Bone marrow (tissue), 2 donors: ENCODE data around the gene GUK1.
A peak's percentile ranks its signal among the peaks of the same experiment; 100 is the strongest.

Experiments
- DNase-seq, 2 donors: peaks; one replicate each; lab custom pipeline; 2025; lab: John Stamatoyannopoulos, UW

The GUK1 gene

GRCh38 chr1:228139931-228140723 is at the start of gene GUK1:
GUK1 (plus strand) TSS chr1:228140279; CDS start chr1:228140303, 24 bp downstream.
- peak; percentile 99 to 100 for DNase-seq

- no peak for DNase-seq
These were observed 49.4 kb upstream of the GUK1 start for GRCh38 chr1:228090613-228091081.

GRCh38 chr1:228091084-228091483 is 49.0 kb upstream of the GUK1 start:
- DNase-seq, result no peak

- no peak for DNase-seq
These were observed 47.6 kb upstream of the GUK1 start for GRCh38 chr1:228092342-228093049.

GRCh38 chr1:228093050-228093906 is 46.8 kb upstream of the GUK1 start:
- DNase-seq, result no peak

- DNase-seq, result no peak
These were observed 45.6 kb upstream of the GUK1 start for GRCh38 chr1:228094432-228095016.

- no peak for DNase-seq
These were observed 44.9 kb upstream of the GUK1 start for GRCh38 chr1:228095161-228095560.

GRCh38 chr1:228095938-228096337 is 44.1 kb upstream of the GUK1 start:
- DNase-seq, result no peak

GRCh38 chr1:228096416-228097332 is 43.4 kb upstream of the GUK1 start:
- DNase-seq, result no peak

- DNase-seq, result no peak
These were observed 42.6 kb upstream of the GUK1 start for GRCh38 chr1:228097333-228098081.

- DNase-seq, result no peak
These were observed 41.7 kb upstream of the GUK1 start for GRCh38 chr1:228098323-228098931.

- DNase-seq, result no peak
These were observed 40.7 kb upstream of the GUK1 start for GRCh38 chr1:228099331-228099732.

- DNase-seq, result no peak
These were observed 39.1 kb upstream of the GUK1 start for GRCh38 chr1:228100822-228101613.

- DNase-seq, result no peak
These were observed 38.5 kb upstream of the GUK1 start for GRCh38 chr1:228101614-228101993.

GRCh38 chr1:228101994-228102790 is 37.9 kb upstream of the GUK1 start:
- DNase-seq, result peak in 1 of 2 donors; percentile 65

GRCh38 chr1:228102791-228103620 is 37.1 kb upstream of the GUK1 start, which contains the start of gene C1orf35:
C1orf35 (minus strand) TSS chr1:228103325; CDS start chr1:228103227, 98 bp downstream.
- peak; percentile 79 to 90 for DNase-seq
